HEK293T (cell line): ENCODE data around the gene NFASC.

Experiments
- CTCF ChIA-PET: fragments of 350-600 bp; formaldehyde crosslinking; extraction: SDS; loops from one replicate; lab custom pipeline; 2021; ENCODE audit warnings: antibody characterized with exemption, inconsistent platforms; lab: Yijun Ruan, JAX
- POLR2A ChIA-PET: fragments of 350-600 bp; formaldehyde crosslinking; extraction: SDS; loops from one replicate; lab custom pipeline; 2020; ENCODE audit warnings: antibody characterized with exemption, inconsistent platforms; lab: Yijun Ruan, JAX
- DNase-seq: peaks from one replicate; pipeline ENCODE4 v3.0.0; 2012; ENCODE audit warnings: mixed read lengths; ENCODE audit errors: extremely low spot score
- ARNT ChIP-seq: fragments of 450-650 bp; IDR thresholded peaks from 2 replicates; pipeline ENCODE4 v1.6.1; 2017; ENCODE audit warnings: mild to moderate bottlenecking
- BHLHE40 ChIP-seq: fragments of 450-650 bp; IDR thresholded peaks from 2 replicates; pipeline ENCODE4 v1.6.1; 2016; ENCODE audit warnings: mild to moderate bottlenecking, moderate library complexity, borderline replicate concordance
- CTBP1 ChIP-seq: fragments of 450-650 bp; IDR thresholded peaks from 2 replicates; pipeline ENCODE4 v1.6.1; 2016; ENCODE audit warnings: borderline replicate concordance
- ELF4 ChIP-seq: fragments of 450-650 bp; IDR thresholded peaks from 2 replicates; pipeline ENCODE4 v1.6.1; 2017; ENCODE audit warnings: antibody characterized with exemption
- FOXA1 ChIP-seq: fragments of 450-650 bp; IDR thresholded peaks from 2 replicates; pipeline ENCODE4 v1.6.1; 2016; ENCODE audit warnings: mild to moderate bottlenecking
- FOXK2 ChIP-seq: fragments of 450-650 bp; IDR thresholded peaks from 2 replicates; pipeline ENCODE4 v1.6.1; 2016; ENCODE audit warnings: mild to moderate bottlenecking
- FOXM1 ChIP-seq: fragments of 450-650 bp; IDR thresholded peaks from 2 replicates; pipeline ENCODE4 v1.6.1; 2017; ENCODE audit warnings: mild to moderate bottlenecking, borderline replicate concordance
- HDGF ChIP-seq: fragments of 450-650 bp; IDR thresholded peaks from 2 replicates; pipeline ENCODE4 v1.6.1; 2017; ENCODE audit warnings: antibody characterized with exemption, borderline replicate concordance
- L3MBTL2 ChIP-seq: fragments of 450-650 bp; conservative IDR thresholded peaks from 2 replicates; pipeline ENCODE4 v1.6.1; 2016; ENCODE audit warnings: mild to moderate bottlenecking
- LEF1 ChIP-seq: fragments of 450-650 bp; IDR thresholded peaks from 2 replicates; pipeline ENCODE4 v1.6.1; 2017; ENCODE audit warnings: mild to moderate bottlenecking, borderline replicate concordance
- NFRKB ChIP-seq: fragments of 450-650 bp; IDR thresholded peaks from 2 replicates; pipeline ENCODE4 v1.6.1; 2016; ENCODE audit warnings: mild to moderate bottlenecking, moderate library complexity
- SP1 ChIP-seq: fragments of 450-650 bp; IDR thresholded peaks from 2 replicates; pipeline ENCODE4 v1.6.1; 2017
- SUZ12 ChIP-seq: fragments of 450-650 bp; IDR thresholded peaks from 2 replicates; pipeline ENCODE4 v1.6.1; 2016; ENCODE audit warnings: mild to moderate bottlenecking
- TARDBP ChIP-seq: fragments of 450-650 bp; IDR thresholded peaks from 2 replicates; pipeline ENCODE4 v1.6.1; 2016
- ZNF384 ChIP-seq: fragments of 450-650 bp; IDR thresholded peaks from 2 replicates; pipeline ENCODE4 v1.6.1; 2016
- TF ChIP-seq, protein P1 (sequence below): fragments of 450-650 bp; IDR thresholded peaks from 2 replicates; pipeline ENCODE4 v1.6.1; 2016

NFASC gene

DNA sequence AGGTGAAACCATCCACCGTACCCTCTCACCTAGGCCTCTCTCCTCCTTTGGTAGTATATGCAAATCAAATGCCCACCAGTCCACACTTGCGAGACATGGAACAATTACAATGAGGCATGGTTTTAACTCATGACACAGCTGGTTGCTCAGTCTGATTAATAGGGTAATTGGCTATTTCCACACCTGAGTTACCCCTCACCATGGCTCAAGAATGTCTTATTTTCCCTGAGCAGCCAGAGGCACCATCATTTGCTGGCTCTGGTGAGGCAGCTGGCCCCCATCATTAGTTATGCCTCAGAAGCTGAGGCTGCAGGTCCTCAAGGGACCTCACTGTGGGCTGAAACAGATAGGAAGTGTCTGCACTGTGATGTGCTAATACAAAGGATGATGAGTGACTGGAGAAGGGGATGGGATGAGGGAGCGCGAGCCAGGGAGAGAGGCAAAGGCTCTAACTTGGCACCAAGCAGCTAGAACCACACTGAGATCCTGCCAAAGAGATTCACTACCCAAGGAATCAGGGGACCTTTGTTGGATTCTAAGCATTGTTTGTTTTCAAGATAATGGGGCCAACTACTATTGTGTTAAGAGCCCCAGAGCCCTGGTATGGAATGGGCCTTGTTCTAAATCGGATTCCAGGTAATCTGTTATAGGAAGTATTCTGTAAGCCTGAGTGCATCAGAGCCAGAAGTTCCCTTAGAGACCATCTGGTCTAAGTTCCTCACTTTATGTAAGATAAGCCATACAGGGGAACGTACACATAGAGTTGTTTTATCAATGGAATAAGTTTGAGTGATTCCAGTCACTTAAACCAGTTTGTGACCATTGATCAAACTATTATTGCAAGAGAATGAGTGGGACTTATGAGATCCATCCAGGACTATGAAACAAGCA lies 92.3 kb downstream of the NFASC start:
- DNase-seq: no peak
- TF ChIP-seq HDGF (no peak), NFRKB (no peak), TARDBP (no peak), FOXM1 (no peak)
- TF ChIP-seq, protein P1, sequence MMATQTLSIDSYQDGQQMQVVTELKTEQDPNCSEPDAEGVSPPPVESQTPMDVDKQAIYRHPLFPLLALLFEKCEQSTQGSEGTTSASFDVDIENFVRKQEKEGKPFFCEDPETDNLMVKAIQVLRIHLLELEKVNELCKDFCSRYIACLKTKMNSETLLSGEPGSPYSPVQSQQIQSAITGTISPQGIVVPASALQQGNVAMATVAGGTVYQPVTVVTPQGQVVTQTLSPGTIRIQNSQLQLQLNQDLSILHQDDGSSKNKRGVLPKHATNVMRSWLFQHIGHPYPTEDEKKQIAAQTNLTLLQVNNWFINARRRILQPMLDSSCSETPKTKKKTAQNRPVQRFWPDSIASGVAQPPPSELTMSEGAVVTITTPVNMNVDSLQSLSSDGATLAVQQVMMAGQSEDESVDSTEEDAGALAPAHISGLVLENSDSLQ: no peak
- CTCF ChIA-PET: interaction anchor here (0.9 to 1.0 kb wide), 2 partner anchors 26 to 126 kb away, joined by 3 to 4 read pairs; no protein-coding TSS in a partner anchor
- POLR2A ChIA-PET: no interaction called here

DNA sequence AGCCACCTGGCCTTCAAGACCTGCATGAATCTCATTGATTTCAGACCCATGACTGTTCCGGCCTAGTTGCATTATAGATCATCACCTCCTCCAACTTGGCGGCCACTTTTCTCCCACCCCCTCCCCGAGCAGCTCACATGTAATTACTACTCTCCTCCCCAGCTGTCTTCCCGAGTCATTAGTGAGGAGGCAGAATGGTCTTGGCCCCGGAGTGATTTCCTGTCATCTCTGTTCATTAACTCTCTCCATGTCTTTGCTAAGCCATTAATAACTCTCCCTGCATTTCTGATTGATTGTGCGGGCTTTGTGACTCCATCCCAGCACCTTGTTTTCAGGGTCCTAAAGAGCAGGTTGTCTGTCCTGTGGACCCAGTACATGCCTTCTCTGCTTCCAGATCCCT lies 96.8 kb downstream of the NFASC start:
- CTCF ChIA-PET: interaction anchor here (1.0 to 1.2 kb wide), 3 partner anchors 26 to 288 kb away, joined by 3 read pairs; no protein-coding TSS in a partner anchor
- TF ChIP-seq TARDBP (no peak), SUZ12 (no peak), BHLHE40 (no peak), ELF4 (no peak), NFRKB (no peak), ARNT (no peak), FOXK2 (no peak), HDGF (no peak), FOXA1 (no peak)
- POLR2A ChIA-PET: no interaction called here
- no peak for DNase-seq

DNA sequence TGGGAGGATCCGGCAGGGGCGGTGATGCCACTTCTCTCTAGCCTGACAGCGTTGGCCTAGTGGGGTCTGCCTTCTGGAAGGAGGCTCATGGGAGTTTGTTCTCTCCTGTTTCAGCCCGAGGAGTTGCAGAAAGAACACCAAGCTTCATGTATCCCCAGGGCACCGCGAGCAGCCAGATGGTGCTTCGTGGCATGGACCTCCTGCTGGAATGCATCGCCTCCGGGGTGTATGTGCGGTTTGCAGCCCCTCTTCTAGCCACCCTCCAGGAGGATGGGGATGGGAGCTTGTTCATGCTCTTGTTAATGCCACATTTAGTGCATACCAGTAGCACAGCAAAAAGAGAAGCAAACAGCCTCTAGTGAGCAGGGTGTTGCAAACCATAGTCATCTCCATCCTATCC lies 97.5 kb downstream of the NFASC start:
- no peak for TF ChIP-seq ZNF384
- TF ChIP-seq FOXA1: no peak
- no peak for TF ChIP-seq HDGF
- TF ChIP-seq SP1: no peak
- no peak for TF ChIP-seq NFRKB
- TF ChIP-seq FOXK2: no peak
- TF ChIP-seq ELF4: no peak
- CTCF ChIA-PET: interaction anchor here (1.0 to 1.2 kb wide), 2 partner anchors 26 to 236 kb away, joined by 3 read pairs; no protein-coding TSS in a partner anchor
- DNase-seq: no peak
- POLR2A ChIA-PET: no interaction called here

DNA sequence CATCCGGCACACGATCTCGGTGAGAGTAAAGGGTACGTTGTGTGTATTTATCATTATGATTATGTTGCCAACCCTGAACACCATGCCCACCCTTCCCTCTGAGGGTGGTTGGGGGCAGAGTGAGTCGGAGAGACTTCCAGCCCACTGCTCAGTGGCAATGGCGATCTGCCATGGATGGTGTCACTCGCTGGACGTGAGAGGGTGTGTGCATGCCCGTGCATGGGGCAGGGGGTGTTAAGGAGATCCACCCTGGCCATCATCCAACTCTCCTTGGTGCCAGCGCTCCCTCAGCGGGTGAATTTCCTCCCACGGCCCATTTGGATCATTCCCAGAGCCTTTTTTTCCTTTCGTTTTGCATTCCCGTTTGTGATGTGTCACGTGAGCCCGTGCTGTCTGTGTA lies 98.3 kb downstream of the NFASC start:
- CTCF ChIA-PET: no interaction called here
- DNase-seq: no peak
- TF ChIP-seq ELF4 (no peak), CTBP1 (no peak), SUZ12 (no peak), L3MBTL2 (no peak), BHLHE40 (no peak), NFRKB (no peak), TARDBP (no peak), ZNF384 (no peak), FOXK2 (no peak), FOXM1 (no peak), SP1 (no peak), HDGF (no peak), ARNT (no peak)
- TF ChIP-seq, protein P1: no peak
- POLR2A ChIA-PET: no interaction called here

DNA sequence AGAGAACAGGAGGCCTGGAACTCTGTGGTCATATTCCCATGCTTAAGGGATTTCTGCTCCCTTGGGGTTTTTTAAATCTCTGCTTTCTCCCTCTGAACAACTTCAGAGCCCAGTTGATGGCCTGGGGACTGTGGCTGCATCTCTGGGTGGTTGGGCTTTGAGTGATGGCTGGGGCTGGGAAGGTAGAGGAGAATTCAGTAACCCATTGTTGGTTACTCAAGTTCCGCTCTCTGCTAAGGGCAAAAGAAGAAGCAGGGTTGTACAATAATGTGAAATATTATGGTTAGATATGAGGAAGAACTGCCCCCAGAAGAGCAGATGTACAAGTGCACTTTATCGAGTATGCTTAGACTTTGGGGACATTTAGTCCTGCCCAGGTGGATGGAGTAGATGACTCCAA lies 100.3 kb downstream of the NFASC start:
- ChIA-PET CTCF (interaction anchor here (1.1 to 1.4 kb wide), 2 partner anchors 29 to 91 kb away, joined by 4 to 11 read pairs; no protein-coding TSS in a partner anchor), POLR2A (no interaction called here)
- DNase-seq: no peak
- TF ChIP-seq, protein P1: peak; percentile 14; the same call in 1 of the 2 replicates
- TF ChIP-seq NFRKB (no peak), TARDBP (no peak)

DNA sequence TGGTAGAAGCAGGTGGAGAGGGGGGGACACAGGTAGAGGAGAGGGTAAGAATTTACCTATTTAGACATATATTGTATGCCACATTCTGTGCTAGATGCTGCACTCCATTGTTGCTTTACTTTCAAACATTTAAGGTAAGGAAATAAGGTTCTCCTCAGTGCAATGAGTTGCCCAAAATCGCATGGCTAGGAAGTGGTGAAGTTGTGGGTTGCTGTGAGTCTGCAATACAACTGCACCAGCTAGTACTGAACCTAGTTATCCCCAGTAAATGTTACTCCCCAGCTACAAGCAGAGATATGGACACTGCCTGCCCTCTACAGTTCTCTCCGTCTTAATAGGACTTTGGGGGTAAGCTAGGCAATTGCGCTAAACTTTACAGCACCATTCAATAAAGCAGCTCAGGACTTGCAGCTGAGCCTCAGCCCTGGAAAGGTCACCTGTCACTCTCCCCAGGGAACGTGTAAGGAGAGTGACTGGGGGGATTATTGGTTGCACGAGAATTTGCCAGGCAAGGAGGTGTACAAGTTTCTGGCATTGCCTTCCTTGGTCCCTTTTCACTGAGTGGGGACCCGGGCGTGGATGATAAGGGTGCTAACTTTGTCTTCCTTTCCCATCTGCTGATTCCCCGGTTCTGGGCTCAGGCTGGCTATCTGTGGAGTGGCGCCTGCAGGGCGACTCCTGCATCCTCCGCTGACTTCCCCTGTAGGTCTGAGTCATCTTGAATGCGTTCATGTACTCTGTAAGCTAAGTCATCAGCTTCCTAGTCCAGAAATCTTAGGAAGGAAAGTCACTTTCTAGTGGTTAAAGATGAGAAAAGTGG lies 101.1 kb downstream of the NFASC start:
- TF ChIP-seq NFRKB: no peak
- TF ChIP-seq LEF1: no peak
- TF ChIP-seq HDGF: no peak
- TF ChIP-seq, protein P1: no peak
- TF ChIP-seq L3MBTL2: no peak
- TF ChIP-seq FOXA1: no peak
- TF ChIP-seq SUZ12: no peak
- no peak for TF ChIP-seq TARDBP
- no peak for TF ChIP-seq FOXK2
- TF ChIP-seq CTBP1: no peak
- TF ChIP-seq FOXM1: no peak
- no peak for TF ChIP-seq ARNT
- no peak for TF ChIP-seq ELF4
- TF ChIP-seq SP1: no peak
- TF ChIP-seq ZNF384: no peak
- no peak for TF ChIP-seq BHLHE40
- POLR2A ChIA-PET: no interaction called here
- DNase-seq: peak; percentile 33
- CTCF ChIA-PET: interaction anchor here (0.6 to 1.4 kb wide), 4 partner anchors 17 to 90 kb away, joined by 3 to 11 read pairs (median 4); no protein-coding TSS in a partner anchor
